Measurements from ENCODE around the gene MAP4K3. TPM values are rescaled to one million over a fixed set of nuclear protein-coding genes. Genes with fewer than 3 reads are reported as not detected.

The MAP4K3 gene
- total and polyA plus RNA-seq, 2 donors: 11.0 to 19.5 TPM

- DNase-seq (ENCODE audit: low read depth in 6 of 9, low spot score in 9 of 9): no peak
- Histone ChIP-seq H3K4me1 (ENCODE audit: control insufficient read depth in 2 of 2, insufficient read depth in 2 of 2, low read length in 2 of 2) (no peaks in the 10 kb centered on the region), H3K9me3 (ENCODE audit: control insufficient read depth in 2 of 2, insufficient read depth in 1 of 2, low read length in 1 of 2) (no peaks in the 10 kb centered on the region), H3K4me3 (ENCODE audit: low read length in 2 of 2) (no peak overlapping the region), H3K27me3 (ENCODE audit: control insufficient read depth in 2 of 2, insufficient read depth in 1 of 2, low read length in 1 of 2) (no peaks in the 10 kb centered on the region), H3K36me3 (ENCODE audit: control insufficient read depth in 2 of 2, insufficient read depth in 2 of 2, low read length in 1 of 2) (no peaks in the 10 kb centered on the region), H3K27ac (ENCODE audit: low read depth in 1 of 2, low read length in 1 of 2) (no peak overlapping the region)
Measured at GRCh38 chr2:39451954-39452353, 14.9 kb upstream of the MAP4K3 start.

GRCh38 chr2:39448169-39448502 lies 11.1 kb upstream of the MAP4K3 start:
- Histone ChIP-seq H3K36me3 (ENCODE audit: control insufficient read depth in 2 of 2, insufficient read depth in 2 of 2, low read length in 1 of 2) (no peaks in the 10 kb centered on the region), H3K27ac (ENCODE audit: low read depth in 1 of 2, low read length in 1 of 2) (no peak overlapping the region), H3K27me3 (ENCODE audit: control insufficient read depth in 2 of 2, insufficient read depth in 1 of 2, low read length in 1 of 2) (no peaks in the 10 kb centered on the region), H3K9me3 (ENCODE audit: control insufficient read depth in 2 of 2, insufficient read depth in 1 of 2, low read length in 1 of 2) (no peaks in the 10 kb centered on the region), H3K4me3 (ENCODE audit: low read length in 2 of 2) (no peak overlapping the region), H3K4me1 (ENCODE audit: control insufficient read depth in 2 of 2, insufficient read depth in 2 of 2, low read length in 2 of 2) (no peaks in the 10 kb centered on the region)
- over 99% methylated on average over 3 of the region's 3 CpGs for WGBS
- no peak for DNase-seq (ENCODE audit: low read depth in 6 of 9, low spot score in 9 of 9)

GRCh38 chr2:39447266-39448168 lies 10.4 kb upstream of the MAP4K3 start:
- H3K4me3 ChIP-seq (ENCODE audit: low read length in 2 of 2): no peak overlapping the region
- no peaks in the 10 kb centered on the region for H3K27me3 ChIP-seq (ENCODE audit: control insufficient read depth in 2 of 2, insufficient read depth in 1 of 2, low read length in 1 of 2)
- no peaks in the 10 kb centered on the region for H3K36me3 ChIP-seq (ENCODE audit: control insufficient read depth in 2 of 2, insufficient read depth in 2 of 2, low read length in 1 of 2)
- WGBS: over 99% methylated on average over 6 of the region's 6 CpGs
- H3K27ac ChIP-seq (ENCODE audit: low read depth in 1 of 2, low read length in 1 of 2): no peak overlapping the region
- H3K9me3 ChIP-seq (ENCODE audit: control insufficient read depth in 2 of 2, insufficient read depth in 1 of 2, low read length in 1 of 2): no peaks in the 10 kb centered on the region
- H3K4me1 ChIP-seq (ENCODE audit: control insufficient read depth in 2 of 2, insufficient read depth in 2 of 2, low read length in 2 of 2): no peaks in the 10 kb centered on the region
- no peak for DNase-seq (ENCODE audit: low read depth in 6 of 9, low spot score in 9 of 9)

- Histone ChIP-seq H3K36me3 (ENCODE audit: control insufficient read depth in 2 of 2, insufficient read depth in 2 of 2, low read length in 1 of 2) (no peaks in the 10 kb centered on the region), H3K4me1 (ENCODE audit: control insufficient read depth in 2 of 2, insufficient read depth in 2 of 2, low read length in 2 of 2) (no peaks in the 10 kb centered on the region), H3K27me3 (ENCODE audit: control insufficient read depth in 2 of 2, insufficient read depth in 1 of 2, low read length in 1 of 2) (no peaks in the 10 kb centered on the region), H3K27ac (ENCODE audit: low read depth in 1 of 2, low read length in 1 of 2) (no peak overlapping the region), H3K4me3 (ENCODE audit: low read length in 2 of 2) (no peak overlapping the region), H3K9me3 (ENCODE audit: control insufficient read depth in 2 of 2, insufficient read depth in 1 of 2, low read length in 1 of 2) (no peaks in the 10 kb centered on the region)
- DNase-seq (ENCODE audit: low read depth in 6 of 9, low spot score in 9 of 9): no peak
- 97% methylated on average over 3 of the region's 3 CpGs for WGBS
Measured at GRCh38 chr2:39445934-39446333, 8.8 kb upstream of the MAP4K3 start.

- Histone ChIP-seq H3K27ac (ENCODE audit: low read depth in 1 of 2, low read length in 1 of 2) (no peak overlapping the region), H3K36me3 (ENCODE audit: control insufficient read depth in 2 of 2, insufficient read depth in 2 of 2, low read length in 1 of 2) (no peaks in the 10 kb centered on the region), H3K27me3 (ENCODE audit: control insufficient read depth in 2 of 2, insufficient read depth in 1 of 2, low read length in 1 of 2) (no peaks in the 10 kb centered on the region), H3K9me3 (ENCODE audit: control insufficient read depth in 2 of 2, insufficient read depth in 1 of 2, low read length in 1 of 2) (no peaks in the 10 kb centered on the region), H3K4me3 (ENCODE audit: low read length in 2 of 2) (no peak overlapping the region), H3K4me1 (ENCODE audit: control insufficient read depth in 2 of 2, insufficient read depth in 2 of 2, low read length in 2 of 2) (peaks cover 0 to under 1% of the 10 kb centered on the region in 2 donors)
- DNase-seq (ENCODE audit: low read depth in 6 of 9, low spot score in 9 of 9): no peak
- WGBS: 98% methylated on average over 1 of the region's 1 CpG
Measured at GRCh38 chr2:39443009-39443408, 5.9 kb upstream of the MAP4K3 start.

GRCh38 chr2:39437522-39438296 lies 624 bp upstream of the MAP4K3 start:
- Histone ChIP-seq H3K27me3 (ENCODE audit: control insufficient read depth in 2 of 2, insufficient read depth in 1 of 2, low read length in 1 of 2) (no peaks in the 10 kb centered on the region), H3K9me3 (ENCODE audit: control insufficient read depth in 2 of 2, insufficient read depth in 1 of 2, low read length in 1 of 2) (peaks cover 0 to 3% of the 10 kb centered on the region in 2 donors), H3K4me3 (ENCODE audit: low read length in 2 of 2) (peak overlapping the region; percentile 74 to 84), H3K27ac (ENCODE audit: low read depth in 1 of 2, low read length in 1 of 2) (peak overlapping the region; percentile 79 to 82), H3K4me1 (ENCODE audit: control insufficient read depth in 2 of 2, insufficient read depth in 2 of 2, low read length in 2 of 2) (peaks cover 10 to 17% of the 10 kb centered on the region in 2 donors), H3K36me3 (ENCODE audit: control insufficient read depth in 2 of 2, insufficient read depth in 2 of 2, low read length in 1 of 2) (no peaks in the 10 kb centered on the region)
- DNase-seq (ENCODE audit: low read depth in 6 of 9, low spot score in 9 of 9): peak in 5 of 9 donors; percentile 13 to 51 (median 23)
- WGBS: 12% methylated on average over 28 of the region's 28 CpGs

GRCh38 chr2:39435741-39436591 lies 1.1 kb downstream of the MAP4K3 start:
- 10% methylated on average over 17 of the region's 17 CpGs for WGBS
- Histone ChIP-seq H3K27ac (ENCODE audit: low read depth in 1 of 2, low read length in 1 of 2) (peak overlapping the region; percentile 61 to 82), H3K36me3 (ENCODE audit: control insufficient read depth in 2 of 2, insufficient read depth in 2 of 2, low read length in 1 of 2) (no peaks in the 10 kb centered on the region), H3K9me3 (ENCODE audit: control insufficient read depth in 2 of 2, insufficient read depth in 1 of 2, low read length in 1 of 2) (peaks cover 0 to 3% of the 10 kb centered on the region in 2 donors), H3K27me3 (ENCODE audit: control insufficient read depth in 2 of 2, insufficient read depth in 1 of 2, low read length in 1 of 2) (no peaks in the 10 kb centered on the region), H3K4me3 (ENCODE audit: low read length in 2 of 2) (peak overlapping the region; percentile 74 to 84), H3K4me1 (ENCODE audit: control insufficient read depth in 2 of 2, insufficient read depth in 2 of 2, low read length in 2 of 2) (peaks cover 10 to 17% of the 10 kb centered on the region in 2 donors)
- DNase-seq (ENCODE audit: low read depth in 6 of 9, low spot score in 9 of 9): peak in 2 of 9 donors; percentile 18 to 37

- Histone ChIP-seq H3K4me3 (ENCODE audit: low read length in 2 of 2) (no peak overlapping the region), H3K9me3 (ENCODE audit: control insufficient read depth in 2 of 2, insufficient read depth in 1 of 2, low read length in 1 of 2) (peaks cover 0 to 3% of the 10 kb centered on the region in 2 donors), H3K27me3 (ENCODE audit: control insufficient read depth in 2 of 2, insufficient read depth in 1 of 2, low read length in 1 of 2) (no peaks in the 10 kb centered on the region), H3K4me1 (ENCODE audit: control insufficient read depth in 2 of 2, insufficient read depth in 2 of 2, low read length in 2 of 2) (peaks cover 10 to 17% of the 10 kb centered on the region in 2 donors), H3K36me3 (ENCODE audit: control insufficient read depth in 2 of 2, insufficient read depth in 2 of 2, low read length in 1 of 2) (no peaks in the 10 kb centered on the region), H3K27ac (ENCODE audit: low read depth in 1 of 2, low read length in 1 of 2) (no peak overlapping the region)
- WGBS: 86% methylated on average over 8 of the region's 8 CpGs
- DNase-seq (ENCODE audit: low read depth in 6 of 9, low spot score in 9 of 9): no peak
Measured at GRCh38 chr2:39435234-39435633, 1.9 kb downstream of the MAP4K3 start.

Measured in thymus (tissue), 11 donors.